ENCODE data around the gene HHATL. TPM values are rescaled to one million over a fixed set of nuclear protein-coding genes. Genes with fewer than 3 reads are reported as not detected.

The HHATL gene
- total RNA-seq, 4 donors from 2014 or later, result 0.62 to 1.3 TPM; not detected in 2

DNA sequence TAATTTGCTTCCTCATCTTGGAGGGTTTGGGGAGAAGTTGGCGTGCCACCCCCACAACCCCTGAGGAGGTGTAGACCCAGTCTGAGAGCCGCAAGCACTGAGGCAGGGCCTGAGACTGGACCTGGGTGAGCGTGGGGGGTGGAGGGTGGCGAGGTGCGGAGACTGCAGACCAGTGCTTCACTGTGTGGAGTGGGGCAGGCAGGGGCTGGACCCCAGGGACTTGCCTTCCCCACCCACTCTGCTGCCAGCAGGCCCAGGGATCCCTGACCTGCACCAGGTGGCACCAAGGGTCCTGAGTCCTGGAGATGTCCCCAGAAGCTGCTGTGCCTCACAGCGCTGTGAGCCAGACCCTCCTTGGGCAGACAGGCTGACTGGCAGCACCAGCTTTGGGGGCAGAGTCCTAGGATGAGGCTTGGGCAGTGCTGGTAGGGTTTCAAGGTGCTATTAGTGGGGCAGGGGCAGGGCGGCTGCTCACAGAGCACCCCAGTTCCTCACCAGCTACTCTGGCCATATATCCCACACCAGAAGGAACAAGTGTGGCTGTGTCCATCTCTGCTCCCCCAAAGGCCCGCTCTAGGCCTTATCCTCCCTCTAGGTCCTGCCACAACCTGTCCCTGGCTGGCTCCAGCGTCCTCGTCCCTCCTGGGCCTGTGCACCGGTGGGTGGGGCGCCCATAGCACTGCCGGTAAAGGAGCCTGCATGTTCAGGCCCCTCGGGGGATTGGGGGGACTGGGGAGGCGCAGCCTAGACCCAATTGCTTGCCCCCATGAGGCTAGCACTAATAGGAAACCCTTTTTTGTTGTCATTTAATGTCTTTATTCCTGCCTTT lies 37.3 kb downstream of the HHATL start:
- DNase-seq, result peak in 1 of 2 donors; percentile 11
- intact Hi-C loops (cut with DNase I; ENCODE audit: low total_unique reads), result no loop called here
- no peak for TF ChIP-seq POLR2A (IDR thresholded peaks at IDR 0.05)
- TF ChIP-seq, protein P1, sequence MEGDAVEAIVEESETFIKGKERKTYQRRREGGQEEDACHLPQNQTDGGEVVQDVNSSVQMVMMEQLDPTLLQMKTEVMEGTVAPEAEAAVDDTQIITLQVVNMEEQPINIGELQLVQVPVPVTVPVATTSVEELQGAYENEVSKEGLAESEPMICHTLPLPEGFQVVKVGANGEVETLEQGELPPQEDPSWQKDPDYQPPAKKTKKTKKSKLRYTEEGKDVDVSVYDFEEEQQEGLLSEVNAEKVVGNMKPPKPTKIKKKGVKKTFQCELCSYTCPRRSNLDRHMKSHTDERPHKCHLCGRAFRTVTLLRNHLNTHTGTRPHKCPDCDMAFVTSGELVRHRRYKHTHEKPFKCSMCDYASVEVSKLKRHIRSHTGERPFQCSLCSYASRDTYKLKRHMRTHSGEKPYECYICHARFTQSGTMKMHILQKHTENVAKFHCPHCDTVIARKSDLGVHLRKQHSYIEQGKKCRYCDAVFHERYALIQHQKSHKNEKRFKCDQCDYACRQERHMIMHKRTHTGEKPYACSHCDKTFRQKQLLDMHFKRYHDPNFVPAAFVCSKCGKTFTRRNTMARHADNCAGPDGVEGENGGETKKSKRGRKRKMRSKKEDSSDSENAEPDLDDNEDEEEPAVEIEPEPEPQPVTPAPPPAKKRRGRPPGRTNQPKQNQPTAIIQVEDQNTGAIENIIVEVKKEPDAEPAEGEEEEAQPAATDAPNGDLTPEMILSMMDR (IDR thresholded peaks at IDR 0.05), result no peak
- Histone ChIP-seq H3K9me3 (no peaks in the 10 kb centered on the region), H3K27ac (no peak overlapping the region), H3K27me3 (no peaks in the 10 kb centered on the region), H3K36me3 (no peaks in the 10 kb centered on the region), H3K4me3 (no peak overlapping the region), H3K4me1 (peaks cover 0 to 4% of the 10 kb centered on the region in 2 donors)

GRCh38 chr3:42664438-42664803 lies 38.2 kb downstream of the HHATL start:
- Histone ChIP-seq H3K4me3 (no peak overlapping the region), H3K36me3 (no peaks in the 10 kb centered on the region), H3K27ac (no peak overlapping the region), H3K4me1 (peaks cover 0 to 4% of the 10 kb centered on the region in 2 donors), H3K9me3 (no peaks in the 10 kb centered on the region), H3K27me3 (no peaks in the 10 kb centered on the region)
- no peak for DNase-seq
- intact Hi-C loops (cut with DNase I; ENCODE audit: low total_unique reads), result no loop called here
- TF ChIP-seq, protein P1 (IDR thresholded peaks at IDR 0.05), result no peak
- no peak for TF ChIP-seq POLR2A (IDR thresholded peaks at IDR 0.05)

- no peak for TF ChIP-seq POLR2A (IDR thresholded peaks at IDR 0.05)
- TF ChIP-seq, protein P1 (IDR thresholded peaks at IDR 0.05), result no peak
- H3K4me1 ChIP-seq, result peaks cover 0 to 4% of the 10 kb centered on the region in 2 donors
- H3K27me3 ChIP-seq, result no peaks in the 10 kb centered on the region
- no peak overlapping the region for H3K27ac ChIP-seq
- no peaks in the 10 kb centered on the region for H3K9me3 ChIP-seq
- intact Hi-C loops (cut with DNase I; ENCODE audit: low total_unique reads), result no loop called here
- DNase-seq, result no peak
- no peaks in the 10 kb centered on the region for H3K36me3 ChIP-seq
- H3K4me3 ChIP-seq, result no peak overlapping the region
Observed at GRCh38 chr3:42663581-42664437, 38.8 kb downstream of the HHATL start.

DNA sequence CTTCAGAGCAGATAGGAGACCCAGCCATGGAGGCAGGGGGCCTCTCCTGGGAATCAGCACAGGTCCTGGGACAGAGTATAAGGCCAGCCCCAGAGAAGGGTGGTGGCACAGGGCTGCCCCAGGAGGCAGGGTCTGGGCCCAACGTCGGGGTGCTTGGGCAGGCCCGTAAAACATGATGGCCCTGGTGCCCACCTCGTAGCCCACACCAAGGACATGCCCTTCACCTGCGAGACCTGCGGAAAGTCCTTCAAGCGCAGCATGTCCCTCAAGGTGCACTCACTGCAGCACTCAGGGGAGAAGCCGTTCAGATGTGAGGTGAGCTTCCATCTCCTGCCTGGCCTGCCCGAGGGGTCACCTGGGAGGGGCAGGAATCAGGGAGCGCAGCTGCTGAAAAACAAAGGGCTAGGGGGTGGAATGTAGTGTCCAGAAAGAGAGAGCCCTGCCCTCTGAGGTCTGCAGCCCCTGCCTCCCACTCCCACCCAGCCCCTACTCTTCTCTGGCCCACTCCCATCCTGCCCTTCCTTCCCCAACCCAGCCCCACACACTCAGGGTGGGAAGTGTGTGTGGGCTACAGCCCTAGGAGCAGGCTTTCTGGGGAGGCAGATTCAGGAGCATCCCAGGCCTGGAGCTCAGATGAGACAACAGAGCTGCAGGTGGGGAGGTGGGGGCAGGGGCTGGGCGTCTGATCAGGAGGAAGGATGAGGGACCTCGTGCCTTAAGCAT lies 39.6 kb downstream of the HHATL start:
- Histone ChIP-seq H3K9me3 (no peaks in the 10 kb centered on the region), H3K27me3 (no peaks in the 10 kb centered on the region), H3K4me1 (peaks cover 0 to 4% of the 10 kb centered on the region in 2 donors), H3K4me3 (no peak overlapping the region), H3K27ac (no peak overlapping the region), H3K36me3 (no peaks in the 10 kb centered on the region)
- intact Hi-C loops (cut with DNase I; ENCODE audit: low total_unique reads), result no loop called here
- no peak for DNase-seq
- TF ChIP-seq POLR2A (IDR thresholded peaks at IDR 0.05), result no peak
- TF ChIP-seq, protein P1 (IDR thresholded peaks at IDR 0.05), result no peak

All from uterus (tissue), 4 donors.